HG03521 (cell line): ENCODE measurements around the gene RIMS4.

ENCODE experiments used
- ATAC-seq: cut with Tn5 transposase; IDR thresholded peaks from one replicate; pipeline ENCODE4 v1.9.1; 2021; ENCODE audit warnings: mild to moderate bottlenecking, moderate library complexity; ENCODE audit not compliant: unreplicated experiment

The RIMS4 gene

GRCh38 chr20:44743916-44744655 lies 66.3 kb downstream of the RIMS4 start:
- ATAC-seq: no peak

- no peak for ATAC-seq
Measured at GRCh38 chr20:44743080-44743701, 67.2 kb downstream of the RIMS4 start.

GRCh38 chr20:44742304-44743079 lies 67.9 kb downstream of the RIMS4 start:
- no peak for ATAC-seq

GRCh38 chr20:44739942-44740341 lies 70.4 kb downstream of the RIMS4 start:
- ATAC-seq: no peak

GRCh38 chr20:44738813-44739477 lies 71.4 kb downstream of the RIMS4 start:
- no peak for ATAC-seq

- no peak for ATAC-seq
Measured at GRCh38 chr20:44737116-44737515, 73.2 kb downstream of the RIMS4 start.

GRCh38 chr20:44736170-44737021 lies 74.0 kb downstream of the RIMS4 start:
- no peak for ATAC-seq

GRCh38 chr20:44735816-44736169 lies 74.6 kb downstream of the RIMS4 start:
- ATAC-seq: no peak

GRCh38 chr20:44734938-44735337 lies 75.4 kb downstream of the RIMS4 start:
- ATAC-seq: no peak

- ATAC-seq: no peak
Measured at GRCh38 chr20:44733341-44734069, 76.8 kb downstream of the RIMS4 start.

- ATAC-seq: no peak
Measured at GRCh38 chr20:44732327-44732726, 78.0 kb downstream of the RIMS4 start.

GRCh38 chr20:44731657-44732056 lies 78.7 kb downstream of the RIMS4 start:
- ATAC-seq: no peak

GRCh38 chr20:44730441-44730840 lies 79.9 kb downstream of the RIMS4 start:
- ATAC-seq: no peak

GRCh38 chr20:44728801-44729443 lies 81.4 kb downstream of the RIMS4 start:
- no peak for ATAC-seq

GRCh38 chr20:44727651-44728050 lies 82.7 kb downstream of the RIMS4 start:
- no peak for ATAC-seq

GRCh38 chr20:44727039-44727438 lies 83.3 kb downstream of the RIMS4 start:
- ATAC-seq: no peak

- no peak for ATAC-seq
Measured at GRCh38 chr20:44725837-44726236, 84.5 kb downstream of the RIMS4 start.

GRCh38 chr20:44724423-44725091 lies 85.8 kb downstream of the RIMS4 start:
- ATAC-seq: no peak
